PC-3 (cell line): ENCODE measurements around the gene RSRC1. TPM values are rescaled to one million over a fixed set of nuclear protein-coding genes. Genes with fewer than 3 reads are reported as not detected.

Experiments used
- ATAC-seq: fragments of 200-7000 bp; cut with Tn5 transposase; 2 replicates; pipeline ENCODE4 v1.9.1; 2020; ENCODE audit warnings: mild to moderate bottlenecking, moderate library complexity
- BruUV-seq: library from RNA; stranded (reverse); fragments of 400-500 nt; replicated peaks from 2 replicates; lab custom pipeline; 2021; lab: Mats Ljungman, UMichigan
- CTCF ChIA-PET: fragments of 300-600 bp; sonication (Branson Sonifier 250); formaldehyde crosslinking; loops from one replicate; lab custom pipeline; 2022; ENCODE audit warnings: antibody characterized with exemption; lab: Charles Lee
- POLR2A ChIA-PET: fragments of 300-600 bp; sonication (Branson Sonifier 250); formaldehyde crosslinking; loops from one replicate; lab custom pipeline; 2022; ENCODE audit warnings: antibody characterized with exemption; ENCODE audit not compliant: unreplicated experiment; lab: Charles Lee
- DNase-seq: peaks from one replicate; pipeline ENCODE4 v3.0.0-alpha.2; 2015
- H2AFZ ChIP-seq: fragments of 300-600 bp; sonication (generic); 2 replicates; pipeline ENCODE4 v1.6.0; 2016; ENCODE audit warnings: antibody characterized with exemption, low read length
- H3F3A ChIP-seq: fragments of 300-600 bp; sonication (generic); one replicate; pipeline ENCODE4 v1.6.0; 2017; ENCODE audit warnings: antibody characterized with exemption, low read length, control low read depth, mild to moderate bottlenecking; ENCODE audit not compliant: unreplicated experiment
- H3K27ac ChIP-seq: fragments of 300-600 bp; sonication (generic); 2 replicates; pipeline ENCODE4 v1.5.1; 2016; ENCODE audit warnings: mild to moderate bottlenecking, low read length
- H3K27me3 ChIP-seq: fragments of 300-600 bp; sonication (generic); 2 replicates; pipeline ENCODE4 v1.6.1; 2016; ENCODE audit warnings: low read length, mixed read lengths
- H3K36me3 ChIP-seq: fragments of 300-600 bp; sonication (generic); 2 replicates; pipeline ENCODE4 v1.6.1; 2016; ENCODE audit warnings: low read depth, mixed run types, low read length, mixed read lengths
- H3K4me1 ChIP-seq: fragments of 300-600 bp; sonication (generic); 2 replicates; pipeline ENCODE4 v1.5.1; 2016; ENCODE audit warnings: low read length; ENCODE audit not compliant: insufficient read depth
- H3K4me2 ChIP-seq: fragments of 300-600 bp; sonication (generic); 2 replicates; pipeline ENCODE4 v1.6.0; 2016; ENCODE audit warnings: low read length
- H3K4me3 ChIP-seq: fragments of 300-600 bp; sonication (generic); 2 replicates; pipeline ENCODE4 v1.5.1; 2016; ENCODE audit warnings: mild to moderate bottlenecking, low read length, mixed read lengths
- H3K79me2 ChIP-seq: fragments of 300-600 bp; sonication (generic); 2 replicates; pipeline ENCODE4 v1.6.1; 2017; ENCODE audit warnings: low read length, mixed read lengths
- H3K9ac ChIP-seq: fragments of 300-600 bp; sonication (generic); 2 replicates; pipeline ENCODE4 v1.6.0; 2016; ENCODE audit warnings: mild to moderate bottlenecking, low read length
- H3K9me2 ChIP-seq: fragments of 300-600 bp; sonication (generic); replicated peaks from 2 replicates; pipeline ENCODE4 v1.6.1; 2016; ENCODE audit warnings: mixed run types, low read length, mixed read lengths
- H3K9me3 ChIP-seq: fragments of 300-600 bp; sonication (generic); 2 replicates; pipeline ENCODE4 v1.6.1; 2016; ENCODE audit warnings: low read length, mixed read lengths
- H4K20me1 ChIP-seq: fragments of 300-600 bp; sonication (generic); 2 replicates; pipeline ENCODE4 v1.6.1; 2016; ENCODE audit warnings: low read length, mixed read lengths
- CTCF ChIP-seq: fragments of 300-600 bp; sonication (generic); conservative IDR thresholded peaks from 2 replicates; pipeline ENCODE4 v1.5.1; 2017; ENCODE audit warnings: antibody characterized with exemption, low read depth, mild to moderate bottlenecking, low read length
- EZH2 ChIP-seq: fragments of 300-600 bp; sonication (generic); IDR thresholded peaks from one replicate; pipeline ENCODE4 v1.6.1; 2017; ENCODE audit warnings: antibody characterized with exemption, mild to moderate bottlenecking, low read length; ENCODE audit not compliant: unreplicated experiment
- EZH2phosphoT487 ChIP-seq: fragments of 300-600 bp; sonication (generic); IDR thresholded peaks from 2 replicates; pipeline ENCODE4 v1.6.1; 2018; ENCODE audit warnings: mild to moderate bottlenecking, antibody characterized with exemption, low read length, borderline replicate concordance
- intact Hi-C: fragments of 100-400 bp; cut with micrococcal nuclease; formaldehyde crosslinking; loops from 2 replicates; pipeline ENCODE4 v1.9.0; 2023
- total RNA-seq: library from RNA; depleted of rRNA; stranded (reverse); fragments of >200 nt; gene quantifications from 2 replicates; pipeline ENCODE4 v1.2.3, GENCODE V29; 2014

Gene RSRC1
- total RNA-seq, 1 experiment from 2014 or later = 39.5 TPM

GRCh38 chr3:158185711-158186110 lies 75.8 kb downstream of the RSRC1 start:
- TF ChIP-seq CTCF (no peak), EZH2 (no peak), EZH2phosphoT487 (no peak)
- Histone ChIP-seq H3F3A (no peaks in the 10 kb centered on the region), H3K27me3 (no peaks in the 10 kb centered on the region), H3K9me2 (no peaks in the 10 kb centered on the region), H4K20me1 (no peaks in the 10 kb centered on the region), H3K4me3 (no peak overlapping the region), H3K79me2 (no peaks in the 10 kb centered on the region), H3K4me2 (no peak overlapping the region), H3K9me3 (no peaks in the 10 kb centered on the region), H3K9ac (no peak overlapping the region), H3K4me1 (no peaks in the 10 kb centered on the region), H3K27ac (no peak overlapping the region), H2AFZ (no peak overlapping the region), H3K36me3 (no peaks in the 10 kb centered on the region)
- BruUV-seq = no TSS peak
- intact Hi-C loops = no loop called here
- DNase-seq (no peak), ATAC-seq (no peak)
- ChIA-PET CTCF (no interaction called here), POLR2A (no interaction called here)

DNA sequence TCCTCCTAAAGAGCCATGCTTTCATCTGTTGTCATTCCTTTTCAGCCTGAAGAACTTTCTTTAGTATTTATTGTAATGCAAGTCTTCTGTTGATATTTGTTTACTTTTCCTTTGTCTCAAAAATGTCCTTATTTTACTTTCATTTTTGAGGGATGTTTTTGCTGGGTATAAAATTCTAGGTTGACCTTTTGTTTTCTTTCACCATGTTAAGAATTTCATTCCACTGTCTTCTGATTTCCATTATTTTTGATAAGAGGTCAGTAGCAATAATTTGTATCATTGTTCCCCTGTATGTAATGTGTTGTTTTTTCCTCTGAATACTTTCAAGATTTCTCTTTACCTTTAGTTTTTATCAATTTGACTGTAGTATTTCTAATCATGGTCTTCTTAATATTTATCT lies 91.1 kb downstream of the RSRC1 start:
- no peak overlapping the region for H3K27ac ChIP-seq
- H3K27me3 ChIP-seq = no peaks in the 10 kb centered on the region
- no peaks in the 10 kb centered on the region for H3K79me2 ChIP-seq
- no peak for TF ChIP-seq CTCF
- TF ChIP-seq EZH2 = no peak
- no peak for TF ChIP-seq EZH2phosphoT487
- H3K9me3 ChIP-seq = no peaks in the 10 kb centered on the region
- no peak overlapping the region for H3K4me3 ChIP-seq
- no peaks in the 10 kb centered on the region for H3K9me2 ChIP-seq
- no peak overlapping the region for H3K4me2 ChIP-seq
- POLR2A ChIA-PET = no interaction called here
- peaks cover 10% of the 10 kb centered on the region; the same call in 1 of the 2 replicates for H3K36me3 ChIP-seq
- H3F3A ChIP-seq = no peaks in the 10 kb centered on the region
- H3K4me1 ChIP-seq = no peaks in the 10 kb centered on the region
- H4K20me1 ChIP-seq = no peaks in the 10 kb centered on the region
- H2AFZ ChIP-seq = no peak overlapping the region
- no peak overlapping the region for H3K9ac ChIP-seq
- ATAC-seq (no peak), DNase-seq (no peak)
- CTCF ChIA-PET = no interaction called here
- intact Hi-C loops = no loop called here
- BruUV-seq = no TSS peak

- no peak overlapping the region for H3K4me2 ChIP-seq
- no peaks in the 10 kb centered on the region for H3K27me3 ChIP-seq
- H3K36me3 ChIP-seq = peaks cover 10% of the 10 kb centered on the region; the same call in 1 of the 2 replicates
- ChIA-PET CTCF (no interaction called here), POLR2A (no interaction called here)
- no peak overlapping the region for H3K9ac ChIP-seq
- intact Hi-C loops = no loop called here
- ATAC-seq (no peak), DNase-seq (no peak)
- no peak overlapping the region for H3K4me3 ChIP-seq
- H3K27ac ChIP-seq = no peak overlapping the region
- H3K9me2 ChIP-seq = no peaks in the 10 kb centered on the region
- no peaks in the 10 kb centered on the region for H4K20me1 ChIP-seq
- H3K4me1 ChIP-seq = no peaks in the 10 kb centered on the region
- H3F3A ChIP-seq = no peaks in the 10 kb centered on the region
- TF ChIP-seq EZH2phosphoT487 = no peak
- no peak for TF ChIP-seq CTCF
- no peak for TF ChIP-seq EZH2
- no peaks in the 10 kb centered on the region for H3K79me2 ChIP-seq
- H3K9me3 ChIP-seq = no peaks in the 10 kb centered on the region
- H2AFZ ChIP-seq = no peak overlapping the region
- no TSS peak for BruUV-seq
Observed at GRCh38 chr3:158205324-158205723, 95.4 kb downstream of the RSRC1 start.
